ENCODE data around the gene TNFAIP8L2.

GRCh38 chr1:151176514-151177045 is 20.1 kb downstream of the TNFAIP8L2 start:
- TF ChIP-seq, protein P1, sequence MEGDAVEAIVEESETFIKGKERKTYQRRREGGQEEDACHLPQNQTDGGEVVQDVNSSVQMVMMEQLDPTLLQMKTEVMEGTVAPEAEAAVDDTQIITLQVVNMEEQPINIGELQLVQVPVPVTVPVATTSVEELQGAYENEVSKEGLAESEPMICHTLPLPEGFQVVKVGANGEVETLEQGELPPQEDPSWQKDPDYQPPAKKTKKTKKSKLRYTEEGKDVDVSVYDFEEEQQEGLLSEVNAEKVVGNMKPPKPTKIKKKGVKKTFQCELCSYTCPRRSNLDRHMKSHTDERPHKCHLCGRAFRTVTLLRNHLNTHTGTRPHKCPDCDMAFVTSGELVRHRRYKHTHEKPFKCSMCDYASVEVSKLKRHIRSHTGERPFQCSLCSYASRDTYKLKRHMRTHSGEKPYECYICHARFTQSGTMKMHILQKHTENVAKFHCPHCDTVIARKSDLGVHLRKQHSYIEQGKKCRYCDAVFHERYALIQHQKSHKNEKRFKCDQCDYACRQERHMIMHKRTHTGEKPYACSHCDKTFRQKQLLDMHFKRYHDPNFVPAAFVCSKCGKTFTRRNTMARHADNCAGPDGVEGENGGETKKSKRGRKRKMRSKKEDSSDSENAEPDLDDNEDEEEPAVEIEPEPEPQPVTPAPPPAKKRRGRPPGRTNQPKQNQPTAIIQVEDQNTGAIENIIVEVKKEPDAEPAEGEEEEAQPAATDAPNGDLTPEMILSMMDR (conservative IDR thresholded peaks at IDR 0.05): no peak
- TF ChIP-seq ZFX (IDR thresholded peaks at IDR 0.05): no peak

Data from C4-2B (cell line).